Measurements from ENCODE around the gene IQCH.

DNA sequence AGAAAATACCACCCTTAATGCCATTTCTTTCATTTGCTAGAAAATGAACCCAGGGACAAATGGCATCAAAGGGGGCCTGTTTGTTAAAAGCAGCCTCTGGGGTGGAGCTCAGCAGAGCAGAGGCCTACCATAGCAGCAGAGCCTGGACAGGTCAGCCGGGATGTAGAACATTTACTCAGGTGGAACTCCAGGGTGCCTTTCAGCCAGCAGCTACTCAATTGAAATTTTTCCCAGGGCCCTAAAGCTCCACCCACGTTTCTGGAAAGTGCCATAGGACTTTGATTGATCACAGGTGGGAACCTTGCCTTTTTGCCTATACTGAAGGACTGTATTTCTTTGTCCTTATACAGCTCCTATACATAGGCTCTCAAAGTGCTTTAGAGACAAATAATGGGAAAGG, 191.9 kb downstream of the IQCH start:
- TF ChIP-seq, protein P1, sequence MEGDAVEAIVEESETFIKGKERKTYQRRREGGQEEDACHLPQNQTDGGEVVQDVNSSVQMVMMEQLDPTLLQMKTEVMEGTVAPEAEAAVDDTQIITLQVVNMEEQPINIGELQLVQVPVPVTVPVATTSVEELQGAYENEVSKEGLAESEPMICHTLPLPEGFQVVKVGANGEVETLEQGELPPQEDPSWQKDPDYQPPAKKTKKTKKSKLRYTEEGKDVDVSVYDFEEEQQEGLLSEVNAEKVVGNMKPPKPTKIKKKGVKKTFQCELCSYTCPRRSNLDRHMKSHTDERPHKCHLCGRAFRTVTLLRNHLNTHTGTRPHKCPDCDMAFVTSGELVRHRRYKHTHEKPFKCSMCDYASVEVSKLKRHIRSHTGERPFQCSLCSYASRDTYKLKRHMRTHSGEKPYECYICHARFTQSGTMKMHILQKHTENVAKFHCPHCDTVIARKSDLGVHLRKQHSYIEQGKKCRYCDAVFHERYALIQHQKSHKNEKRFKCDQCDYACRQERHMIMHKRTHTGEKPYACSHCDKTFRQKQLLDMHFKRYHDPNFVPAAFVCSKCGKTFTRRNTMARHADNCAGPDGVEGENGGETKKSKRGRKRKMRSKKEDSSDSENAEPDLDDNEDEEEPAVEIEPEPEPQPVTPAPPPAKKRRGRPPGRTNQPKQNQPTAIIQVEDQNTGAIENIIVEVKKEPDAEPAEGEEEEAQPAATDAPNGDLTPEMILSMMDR (IDR thresholded peaks at IDR 0.05), result no peak
- no peak for TF ChIP-seq ATF1 (CRISPR knock-in tag; IDR thresholded peaks at IDR 0.05)
- no peak for TF ChIP-seq CREB1 (CRISPR knock-in tag; IDR thresholded peaks at IDR 0.05)
- no peak for TF ChIP-seq TEAD4 (CRISPR knock-in tag; IDR thresholded peaks at IDR 0.05)
